Activated CD8-positive, alpha-beta memory T cell treated with anti-CD3 and anti-CD28 coated beads, Interleukin-2, amount 50 U/mL, for 1 hour (primary cell): Measurements from ENCODE around the gene PGAM1.
"Not testable (repeated sequence)": the region's sequence is repeated elsewhere in the genome, so short reads cannot be mapped to it uniquely, and the experiment has no call there.

ENCODE experiments used
- DNase-seq: peaks from one replicate; pipeline ENCODE4 v3.0.0-alpha.2; 2020; ENCODE audit errors: extremely low read depth

PGAM1 gene

DNA sequence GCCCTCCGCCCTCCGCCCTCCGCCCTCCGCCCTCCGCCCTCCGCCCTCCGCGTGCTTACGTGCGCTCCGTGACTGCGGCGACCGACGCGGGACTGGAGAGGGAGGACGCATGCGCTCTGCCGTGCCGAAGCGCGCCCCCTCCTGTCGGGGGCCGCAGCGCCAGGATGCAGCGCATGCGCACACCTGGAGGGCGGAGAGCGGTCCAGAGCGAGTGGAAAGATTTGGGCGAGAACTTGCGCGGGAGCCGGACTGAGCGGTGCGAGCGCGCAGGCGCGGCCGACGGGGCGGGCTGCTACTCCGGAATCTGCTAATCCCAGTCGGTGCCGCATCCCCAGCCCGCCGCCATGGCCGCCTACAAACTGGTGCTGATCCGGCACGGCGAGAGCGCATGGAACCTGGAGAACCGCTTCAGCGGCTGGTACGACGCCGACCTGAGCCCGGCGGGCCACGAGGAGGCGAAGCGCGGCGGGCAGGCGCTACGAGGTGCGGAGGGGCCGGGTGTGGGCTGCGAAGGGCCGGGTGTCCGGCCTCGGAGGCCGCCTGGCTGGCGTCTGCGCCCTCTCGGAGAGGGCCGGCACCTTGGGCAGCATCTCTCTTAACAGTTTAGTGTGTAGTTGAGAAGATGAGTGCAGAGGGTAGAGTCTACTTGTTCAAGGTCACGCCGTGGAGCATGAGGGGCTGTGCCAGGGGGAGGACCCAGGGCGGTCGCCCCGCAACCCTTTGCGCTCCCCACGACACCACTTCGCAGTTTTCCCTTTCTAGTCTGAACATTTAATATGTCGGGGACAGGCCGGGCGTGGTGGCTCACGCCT lies at the start of gene PGAM1:
PGAM1 (plus strand) TSS at position 228 of the 812 bp plus-strand sequence; CDS start at position 345, 117 bp downstream.
- peak; percentile 81 for DNase-seq

DNA sequence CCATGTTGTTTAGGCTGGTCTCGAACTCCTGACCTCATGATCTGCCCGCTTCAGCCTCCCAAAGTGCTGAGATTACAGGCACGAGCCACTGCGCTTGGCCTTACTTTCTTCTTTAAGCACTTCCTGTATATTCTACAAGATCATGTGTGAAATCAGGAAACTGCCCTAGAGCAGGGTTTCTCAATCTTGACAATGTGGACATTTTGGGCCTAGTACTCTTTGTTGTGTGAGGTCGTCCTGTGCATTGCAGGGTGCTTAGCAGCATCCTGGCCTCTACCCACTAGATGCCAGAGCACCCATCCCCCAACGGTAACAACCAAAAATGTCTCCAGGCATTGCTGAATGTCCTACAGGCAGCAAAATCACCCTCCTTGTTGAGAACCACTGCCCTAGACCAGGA lies 49.6 kb upstream of the PGAM1 start:
- no peak for DNase-seq

DNA sequence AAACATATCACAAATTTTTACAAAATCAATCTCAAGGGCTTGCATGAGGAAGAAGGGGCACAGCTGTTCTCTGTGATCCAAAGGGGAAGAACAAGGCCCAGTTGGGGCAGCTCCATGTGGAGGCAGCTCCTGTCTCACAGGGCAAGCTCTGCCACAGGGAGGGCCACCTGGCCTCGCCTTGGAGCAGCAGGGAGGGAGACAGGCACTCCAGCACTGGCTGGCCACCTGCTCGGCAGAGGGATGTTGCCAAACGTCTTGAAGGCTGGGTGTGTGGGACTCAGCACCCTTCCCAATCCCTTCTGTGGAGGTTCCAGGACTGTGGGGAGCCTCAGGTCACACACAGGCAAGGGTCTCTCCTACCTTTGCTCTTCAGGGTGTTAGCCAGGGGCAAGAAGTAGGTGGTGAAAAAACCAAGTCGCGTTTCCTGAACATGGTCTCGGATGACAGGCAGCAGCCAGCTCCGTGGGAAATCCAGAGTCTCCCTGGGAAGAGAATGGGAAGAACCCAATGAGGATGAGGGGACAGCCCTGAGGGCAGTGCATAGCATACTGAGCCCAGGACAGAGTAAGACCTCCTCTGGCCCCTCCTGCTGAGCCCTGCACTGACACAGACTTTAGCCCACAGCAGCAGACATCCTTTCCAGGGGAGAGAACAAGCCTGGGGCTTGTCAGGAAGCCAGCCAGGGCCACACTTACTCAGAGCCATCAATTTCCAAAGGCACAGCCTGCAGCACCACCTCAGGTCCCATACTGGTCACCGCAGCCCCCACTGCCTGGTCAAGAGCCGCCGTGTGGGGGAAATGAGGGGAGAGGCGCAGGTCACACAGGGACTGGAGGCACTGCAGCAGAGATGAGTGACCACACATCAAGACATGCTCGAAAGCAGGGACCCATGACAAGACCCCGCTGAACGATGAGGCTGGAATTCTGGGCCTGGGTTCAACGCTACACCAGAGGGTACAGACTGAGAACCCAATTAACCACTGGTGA lies 46.8 kb upstream of the PGAM1 start:
- no peak for DNase-seq

DNA sequence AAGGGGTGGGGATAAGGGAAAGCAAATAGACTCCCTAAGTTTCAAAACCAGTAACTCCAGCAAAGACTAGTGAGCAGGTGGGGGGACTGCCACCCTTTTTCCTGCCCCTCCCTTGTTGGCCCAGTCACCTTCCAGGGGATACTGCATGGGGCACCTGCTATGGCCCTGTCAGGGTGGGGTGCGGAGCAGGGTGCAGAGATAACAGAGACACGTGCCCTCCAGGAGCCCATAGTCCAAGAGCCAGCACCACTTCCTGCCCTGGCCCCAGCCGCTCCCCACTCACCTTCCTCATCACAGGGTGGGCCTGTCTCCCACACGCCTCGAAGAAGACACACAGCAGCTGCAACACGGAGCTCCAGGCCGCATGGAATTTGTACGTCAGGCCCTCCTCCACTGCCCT lies 45.5 kb upstream of the PGAM1 start:
- no peak for DNase-seq

DNA sequence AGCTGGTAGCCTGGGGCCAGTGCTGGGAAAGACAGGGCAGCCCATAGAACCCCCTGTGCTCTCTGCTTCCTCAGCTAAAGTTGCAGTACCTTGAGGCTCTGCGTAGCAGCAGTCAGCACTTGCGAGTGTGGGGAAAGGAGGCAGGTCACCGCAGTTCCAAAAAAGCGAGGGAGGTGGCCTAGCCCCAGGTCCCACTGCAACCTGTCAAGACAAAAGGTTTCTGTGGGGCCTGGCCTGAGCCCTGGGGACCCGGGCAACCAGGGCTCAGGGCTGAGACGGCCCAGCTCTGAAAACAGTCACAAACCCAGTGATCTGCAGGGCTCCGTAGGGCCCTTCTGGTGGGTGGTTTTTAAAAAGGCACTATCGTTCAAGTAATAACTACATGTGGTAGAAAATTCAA lies 44.4 kb upstream of the PGAM1 start:
- no peak for DNase-seq

DNA sequence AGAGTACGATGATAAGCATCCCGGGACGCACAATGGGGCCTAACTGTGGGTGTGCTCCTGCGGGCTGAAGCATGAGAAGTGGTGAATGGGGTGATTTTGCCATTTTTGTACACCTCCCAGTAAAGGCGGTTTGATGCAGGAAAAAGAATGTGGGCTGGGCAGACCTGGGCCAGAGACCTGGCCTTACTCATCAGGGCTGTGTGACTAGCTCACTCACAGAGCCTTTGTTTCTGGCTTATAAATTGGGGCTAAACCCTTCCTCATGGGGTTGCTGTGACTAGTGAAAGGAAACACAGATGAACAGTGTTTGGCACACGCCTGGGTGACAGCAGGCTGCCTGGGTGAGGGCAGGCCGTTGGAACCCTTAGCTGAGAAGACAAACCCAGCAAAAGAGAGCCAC lies 42.8 kb upstream of the PGAM1 start:
- DNase-seq, result no peak

DNA sequence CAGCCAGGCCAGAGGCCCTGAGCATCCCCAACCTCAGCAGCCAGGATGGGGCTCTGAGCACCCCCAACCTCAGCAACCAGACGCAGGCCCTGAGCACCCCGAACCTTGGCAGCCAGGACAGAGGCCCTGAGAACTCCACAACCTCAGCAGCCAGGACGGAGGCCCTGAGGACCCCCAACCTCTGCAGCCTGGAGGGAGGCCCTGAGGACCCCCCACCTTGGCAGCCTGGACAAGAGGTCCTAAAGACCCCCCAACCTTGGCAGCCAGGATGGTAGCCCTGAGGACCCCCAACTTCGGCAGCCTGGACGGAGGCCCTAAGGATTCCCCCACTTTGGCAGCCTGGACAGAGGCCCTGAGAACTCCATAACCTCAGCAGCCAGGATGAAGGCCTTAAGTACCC lies 41.8 kb upstream of the PGAM1 start:
- no peak for DNase-seq

DNA sequence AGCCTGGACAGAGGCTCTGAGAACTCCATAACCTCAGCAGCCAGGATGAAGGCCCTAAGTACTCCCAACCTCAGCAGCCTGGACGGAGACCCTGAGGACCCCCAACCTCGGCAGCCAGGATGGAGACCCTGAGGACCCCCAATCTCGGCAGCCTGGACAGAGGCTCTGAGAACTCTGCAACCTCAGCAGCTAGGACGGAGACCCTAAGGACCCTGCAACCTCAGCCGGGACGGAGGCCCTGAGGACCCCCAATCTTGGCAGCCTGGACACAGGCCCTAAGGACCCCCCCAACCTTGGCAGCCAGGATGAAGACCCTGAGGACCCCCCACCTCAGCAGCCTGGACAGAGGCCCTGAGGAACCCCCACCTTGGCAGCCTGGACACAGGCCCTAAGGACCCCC lies 41.4 kb upstream of the PGAM1 start:
- DNase-seq, result no peak

DNA sequence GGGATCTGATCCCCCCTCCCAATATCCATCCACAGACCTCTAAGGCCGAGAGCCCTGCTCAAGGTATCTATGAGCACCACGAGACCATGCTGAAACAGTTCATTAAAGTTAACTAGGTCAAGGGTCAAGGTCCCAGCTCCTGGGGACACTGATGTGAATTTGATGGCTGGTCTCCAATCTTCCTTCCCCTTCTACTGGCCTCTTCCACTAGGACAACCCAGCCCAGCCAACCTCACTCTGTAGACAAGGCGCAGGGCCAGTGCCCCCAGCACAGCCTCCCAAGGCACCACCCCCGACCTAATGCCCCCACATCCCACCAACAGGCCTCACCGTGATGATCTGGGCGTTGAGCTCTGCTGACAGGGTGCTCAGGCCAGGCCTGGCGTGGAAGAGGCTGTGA lies 40.4 kb upstream of the PGAM1 start:
- no peak for DNase-seq

DNA sequence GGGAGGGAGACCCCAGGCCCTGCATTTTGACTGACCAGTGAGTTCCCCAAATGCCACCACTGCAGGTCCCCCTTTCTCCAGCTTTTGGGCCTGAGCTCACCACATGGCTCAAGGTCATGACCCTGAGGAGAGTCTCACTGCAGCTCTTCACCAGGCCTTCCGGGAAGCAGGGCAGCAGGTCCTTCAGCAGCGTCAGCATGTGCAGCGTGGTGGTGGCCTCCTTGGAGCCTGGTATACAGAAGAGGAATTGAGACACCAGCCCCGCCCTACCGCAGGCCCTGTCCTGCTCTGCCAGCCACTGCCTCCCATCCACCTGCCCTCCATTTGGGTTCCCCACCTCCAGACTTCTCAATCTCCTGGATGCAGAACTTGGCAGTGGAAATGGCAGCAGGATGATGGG lies 37.8 kb upstream of the PGAM1 start:
- no peak for DNase-seq

DNA sequence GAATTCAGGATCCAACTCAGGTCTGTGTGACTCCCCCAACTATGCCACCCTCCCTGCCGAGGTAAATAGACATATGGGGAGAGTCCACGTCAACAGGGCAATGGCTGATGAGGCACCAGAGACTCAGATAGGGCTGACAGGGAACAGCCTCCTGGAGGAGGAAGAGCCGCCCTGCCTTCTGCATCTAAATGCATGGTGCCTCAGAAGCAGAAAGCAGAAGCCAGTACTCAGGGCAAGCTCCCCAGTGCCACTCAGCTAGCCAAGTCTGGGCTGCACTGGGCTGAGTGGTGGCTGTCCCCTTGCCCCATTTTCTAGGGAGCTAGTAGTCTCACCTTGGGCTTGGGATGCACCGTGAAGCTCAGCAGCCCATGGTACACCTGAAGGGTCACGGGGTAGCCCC lies 35.9 kb upstream of the PGAM1 start:
- no peak for DNase-seq

DNA sequence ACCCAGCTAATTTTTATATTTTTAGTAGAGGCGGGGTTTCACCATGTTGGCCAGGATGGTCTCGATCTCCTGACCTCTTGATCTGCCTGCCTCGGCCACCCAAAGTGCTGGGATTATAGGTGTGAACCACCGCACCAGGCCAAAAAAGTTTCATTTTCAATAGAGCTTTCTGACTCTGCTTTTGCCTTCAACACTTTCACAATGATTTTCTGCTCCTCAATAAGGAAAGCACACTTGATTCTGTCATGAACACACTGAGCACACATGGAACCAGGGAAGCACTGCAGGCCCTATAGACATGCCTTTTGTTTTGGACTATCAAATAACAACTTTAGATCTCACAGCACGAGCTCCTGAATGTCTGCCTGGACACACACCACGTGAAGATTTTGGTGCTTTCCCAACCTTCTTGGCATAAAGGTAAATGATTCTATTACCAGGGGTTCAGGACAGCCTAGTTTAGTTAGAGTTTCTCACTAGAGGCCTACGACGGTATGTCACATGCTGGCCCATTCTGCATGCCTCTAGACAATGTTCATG lies 32.9 kb upstream of the PGAM1 start:
- DNase-seq, result no peak

DNA sequence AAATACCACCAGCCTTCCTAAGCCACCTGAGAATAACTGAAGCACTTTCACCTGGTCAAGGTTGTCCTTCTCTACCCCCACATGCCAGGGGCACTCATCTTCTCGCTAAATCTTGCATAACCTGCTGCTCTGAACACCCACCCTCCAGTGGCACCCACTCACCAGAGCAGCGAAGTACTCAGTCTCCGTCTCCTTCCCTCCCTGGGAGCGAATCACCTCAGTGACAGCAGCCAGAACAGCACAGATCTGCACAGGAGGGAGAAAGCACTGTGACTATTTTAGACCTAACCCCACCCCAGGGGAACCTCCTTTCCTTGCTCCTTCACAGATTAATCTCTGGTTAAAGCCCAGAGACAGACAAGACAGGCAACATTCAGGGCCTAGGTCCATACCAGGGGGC lies 29.9 kb upstream of the PGAM1 start:
- DNase-seq, result no peak

DNA sequence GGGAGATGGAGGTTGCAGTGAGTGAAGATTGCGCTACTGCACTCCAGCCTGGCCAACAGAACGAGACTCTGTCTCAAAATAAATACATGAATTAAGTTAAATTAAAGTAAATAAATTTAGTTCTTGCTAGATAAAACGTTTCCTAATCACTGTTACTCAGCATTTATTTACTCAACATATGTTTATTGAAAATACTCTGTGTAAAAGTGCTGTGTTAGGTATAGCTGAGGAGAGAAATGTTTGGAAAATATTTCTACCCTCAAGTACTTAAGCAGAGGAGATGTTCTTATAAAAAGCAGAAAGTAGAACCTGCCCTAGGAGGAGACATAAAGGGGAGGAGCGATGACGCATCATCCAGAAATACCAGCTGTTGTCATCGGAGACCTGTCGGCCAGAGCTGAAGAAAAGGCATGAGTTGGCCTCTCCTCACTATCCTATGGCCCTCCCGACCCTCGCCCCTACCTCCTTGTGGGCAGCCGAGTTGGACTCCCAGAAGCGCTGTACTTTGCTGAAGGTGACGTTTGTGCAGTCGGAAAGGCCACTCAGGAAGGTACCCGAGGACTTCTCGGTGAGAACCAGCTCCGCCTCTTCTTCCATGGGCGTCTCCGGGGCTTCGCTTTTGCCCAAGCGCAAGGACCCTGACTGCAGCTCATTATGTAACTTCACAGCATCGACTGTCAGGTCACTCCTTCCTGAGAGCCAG lies 26.0 kb upstream of the PGAM1 start:
- no peak for DNase-seq

DNA sequence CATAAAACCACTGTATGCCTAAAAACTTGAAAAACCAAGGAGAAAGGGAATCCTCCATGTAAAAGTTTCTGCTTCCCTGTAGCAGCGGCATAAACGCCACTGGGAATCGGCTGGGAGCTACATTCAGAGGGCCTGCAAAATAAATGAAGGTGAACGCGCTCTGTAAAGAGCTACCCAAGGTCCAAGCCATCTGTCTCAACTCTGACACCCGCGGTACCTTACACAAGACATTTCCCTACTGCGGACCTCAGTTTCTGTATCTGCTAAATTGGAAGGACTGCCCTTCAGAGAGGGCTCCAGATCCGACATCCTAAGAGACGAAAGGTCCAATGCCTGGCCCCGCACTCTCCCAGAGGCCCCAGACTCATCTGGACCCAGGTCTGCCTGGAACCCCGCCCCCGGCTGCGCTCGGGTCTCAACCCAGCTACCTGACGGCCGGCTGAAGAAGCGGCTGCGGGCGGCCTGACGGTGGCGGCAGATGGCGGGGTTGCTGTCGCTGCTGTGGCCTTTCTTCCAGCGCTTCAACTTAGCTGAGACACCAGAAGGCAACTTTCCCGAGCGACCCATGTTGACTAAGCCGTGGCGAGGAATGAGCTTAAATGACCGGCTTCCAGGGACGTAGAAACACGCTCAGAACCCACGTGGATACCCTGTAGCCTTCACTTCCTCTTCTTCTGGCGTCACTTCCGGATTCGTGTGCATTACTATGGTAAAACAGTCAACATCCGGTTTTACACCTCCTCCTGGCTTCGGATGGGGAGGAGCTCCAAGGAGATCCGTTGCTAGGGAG lies 25.1 kb upstream of the PGAM1 start, which contains the start of gene RRP12:
RRP12 (minus strand) TSS at position 676 of the 790 bp plus-strand sequence; CDS start at position 567, 109 bp downstream.
- peak; percentile 81 for DNase-seq

DNA sequence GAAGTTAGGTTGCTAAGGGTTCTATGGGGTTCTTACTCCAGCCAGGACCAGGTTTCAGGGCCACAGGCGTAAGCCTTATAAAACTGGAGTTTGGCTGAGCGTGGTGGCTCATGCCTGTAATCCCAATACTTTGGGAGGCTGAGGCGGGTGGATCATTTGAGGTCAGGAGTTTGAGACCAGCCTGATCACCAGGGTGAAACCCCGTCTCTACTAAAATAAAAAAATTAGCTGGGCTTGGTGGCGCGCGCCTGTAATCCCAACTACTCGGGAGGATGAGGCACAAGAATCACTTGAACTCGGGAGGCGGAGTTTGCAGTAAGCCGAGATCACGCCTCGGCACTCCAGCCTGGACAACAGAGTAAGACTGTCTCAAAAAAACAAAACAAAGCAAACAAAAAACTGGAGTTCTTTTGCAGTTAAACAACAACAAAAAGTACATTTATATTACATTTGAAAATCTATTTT lies 24.5 kb upstream of the PGAM1 start:
- DNase-seq, result no peak

DNA sequence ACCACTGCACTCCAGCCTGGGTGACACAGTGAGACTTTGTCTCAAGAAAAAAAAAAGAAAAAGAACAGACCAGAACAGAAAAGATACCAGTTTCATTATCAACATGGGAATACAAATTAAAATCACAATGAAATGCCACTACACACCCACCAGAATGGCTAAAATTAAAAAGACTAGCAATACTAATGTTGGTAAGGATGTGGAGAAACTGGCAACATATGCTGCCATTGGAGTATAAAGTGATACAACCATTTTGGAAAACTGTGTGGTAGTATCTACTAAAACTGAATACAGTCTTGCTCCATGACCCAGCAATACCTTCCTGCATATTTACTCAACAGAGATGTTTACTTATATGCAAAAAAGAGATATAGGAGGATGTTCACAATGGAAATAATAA lies 21.9 kb upstream of the PGAM1 start:
- no peak for DNase-seq

DNA sequence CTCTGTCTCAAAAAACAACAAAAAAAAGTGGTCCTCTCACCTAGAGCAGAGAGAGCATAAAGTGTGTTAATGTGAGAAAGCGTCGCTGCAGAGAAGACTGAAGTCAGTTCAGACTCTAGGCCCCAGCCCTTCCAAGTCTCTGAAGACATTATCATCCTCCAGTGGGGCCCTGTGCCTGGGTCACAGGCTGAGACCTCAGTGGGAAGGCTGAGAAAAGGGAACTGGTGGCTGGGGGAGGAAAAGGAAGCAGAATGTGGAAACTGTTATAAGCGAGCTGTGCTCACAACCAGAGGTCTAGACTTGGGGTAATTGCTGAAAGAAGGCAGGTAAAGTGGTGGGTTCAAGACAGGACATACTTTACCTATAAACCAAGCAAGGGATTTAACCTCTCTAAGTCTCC lies 19.9 kb upstream of the PGAM1 start:
- no peak for DNase-seq

DNA sequence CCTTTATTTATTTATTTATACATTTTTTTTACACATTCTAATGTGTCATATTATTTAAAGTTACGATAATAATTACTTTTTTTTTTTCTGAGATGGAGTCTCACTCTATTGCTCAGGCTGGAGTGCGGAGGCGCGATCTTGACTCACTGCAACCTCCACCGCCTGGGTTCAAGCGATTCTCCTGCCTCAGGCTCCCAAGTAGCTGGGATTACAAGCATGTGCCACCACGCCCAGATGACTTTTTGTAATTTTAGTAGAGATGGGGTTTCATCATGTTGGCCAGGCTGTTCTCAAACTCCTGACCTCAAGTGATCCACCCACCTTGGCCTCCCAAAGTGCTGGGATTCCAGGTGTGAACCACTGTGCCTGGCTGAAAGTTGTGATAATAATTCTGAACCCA lies 19.5 kb upstream of the PGAM1 start:
- not testable (repeated sequence) for DNase-seq

DNA sequence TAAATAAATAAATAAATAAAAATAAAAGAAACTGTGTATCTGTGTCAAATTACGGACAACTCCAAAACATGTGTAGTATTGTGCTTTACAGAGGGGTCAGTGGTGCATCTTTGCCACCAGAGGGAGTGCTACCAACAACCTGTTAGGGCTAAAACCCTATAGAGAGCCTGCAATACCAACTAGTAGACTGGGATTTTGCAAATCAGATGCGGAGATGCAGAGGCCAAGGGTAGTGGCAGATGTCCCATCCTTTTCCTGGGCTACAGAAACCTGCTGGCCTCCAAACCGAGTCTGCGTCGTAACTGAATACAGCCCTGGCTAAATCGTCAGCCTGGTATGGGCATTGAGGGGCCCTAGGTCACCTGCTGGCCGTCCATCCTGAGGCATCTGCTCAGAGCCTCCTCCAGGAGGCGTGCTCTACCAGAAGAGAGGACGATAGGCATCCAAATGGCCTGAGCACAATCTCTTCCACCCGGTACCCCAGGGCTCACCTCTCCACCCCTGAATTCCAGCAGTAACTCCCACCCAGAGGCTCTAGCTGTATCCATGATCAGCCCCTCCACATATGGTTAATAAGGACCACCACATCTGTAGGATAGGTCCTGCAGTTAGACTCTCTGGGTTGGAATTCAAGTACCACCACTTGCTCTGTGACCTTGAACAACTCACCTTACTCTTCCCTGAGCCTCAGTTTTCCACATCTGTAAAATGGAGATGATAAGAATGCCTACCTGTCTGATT lies 18.6 kb upstream of the PGAM1 start:
- DNase-seq, result no peak
